Astrocyte (in vitro differentiated cells and primary cell): Measurements from ENCODE around the gene MRPL28.

Experiments used
- EZH2 ChIP-seq: IDR thresholded peaks from 2 replicates; pipeline ENCODE4 v1.6.1; 2012; ENCODE audit warnings: mild to moderate bottlenecking, low read length, inconsistent platforms; ENCODE audit not compliant: insufficient read depth
- TF ChIP-seq, protein P1 (sequence below): IDR thresholded peaks from 2 replicates; pipeline ENCODE4 v1.5.1; 2011; ENCODE audit warnings: low read depth, mild to moderate bottlenecking, inconsistent platforms, low read length, moderate library complexity; ENCODE audit not compliant: insufficient read depth

- no peak for TF ChIP-seq EZH2
- TF ChIP-seq, protein P1, sequence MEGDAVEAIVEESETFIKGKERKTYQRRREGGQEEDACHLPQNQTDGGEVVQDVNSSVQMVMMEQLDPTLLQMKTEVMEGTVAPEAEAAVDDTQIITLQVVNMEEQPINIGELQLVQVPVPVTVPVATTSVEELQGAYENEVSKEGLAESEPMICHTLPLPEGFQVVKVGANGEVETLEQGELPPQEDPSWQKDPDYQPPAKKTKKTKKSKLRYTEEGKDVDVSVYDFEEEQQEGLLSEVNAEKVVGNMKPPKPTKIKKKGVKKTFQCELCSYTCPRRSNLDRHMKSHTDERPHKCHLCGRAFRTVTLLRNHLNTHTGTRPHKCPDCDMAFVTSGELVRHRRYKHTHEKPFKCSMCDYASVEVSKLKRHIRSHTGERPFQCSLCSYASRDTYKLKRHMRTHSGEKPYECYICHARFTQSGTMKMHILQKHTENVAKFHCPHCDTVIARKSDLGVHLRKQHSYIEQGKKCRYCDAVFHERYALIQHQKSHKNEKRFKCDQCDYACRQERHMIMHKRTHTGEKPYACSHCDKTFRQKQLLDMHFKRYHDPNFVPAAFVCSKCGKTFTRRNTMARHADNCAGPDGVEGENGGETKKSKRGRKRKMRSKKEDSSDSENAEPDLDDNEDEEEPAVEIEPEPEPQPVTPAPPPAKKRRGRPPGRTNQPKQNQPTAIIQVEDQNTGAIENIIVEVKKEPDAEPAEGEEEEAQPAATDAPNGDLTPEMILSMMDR: no peak
These were observed 20.1 kb downstream of the MRPL28 start for GRCh38 chr16:350203-350602.
